GM13976 (cell line): ENCODE results near the gene TRMT10B.
"Not testable (repeated sequence)": the region's sequence is repeated elsewhere in the genome, so short reads cannot be mapped to it uniquely, and the experiment has no call there.

ENCODE experiments used
- DNase-seq: peaks from one replicate; pipeline ENCODE4 v3.0.0; 2012; ENCODE audit warnings: low spot score
- CTCF ChIP-seq: IDR thresholded peaks from 2 replicates; pipeline ENCODE4 v1.5.1; 2012; ENCODE audit warnings: borderline replicate concordance, mild to moderate bottlenecking; ENCODE audit not compliant: insufficient read depth; ENCODE audit errors: extremely low read depth, missing control alignments, control extremely low read depth
- in situ Hi-C: fragments of 300-500 bp; cut with MboI; formaldehyde crosslinking; loops from one replicate; pipeline ENCODE4 v1.12.0; 2022; ENCODE audit warnings: low sequenced_read_pairs, mixed read lengths, inconsistent platforms; ENCODE audit not compliant: unreplicated experiment

Gene TRMT10B

GRCh38 chr9:37801959-37802711, 48.5 kb downstream of the TRMT10B start:
- DNase-seq = no peak
- no peak for TF ChIP-seq CTCF
- in situ Hi-C loops = no loop called here

- in situ Hi-C loops = no loop called here
- no peak for TF ChIP-seq CTCF
- no peak for DNase-seq
These were observed 52.7 kb downstream of the TRMT10B start for GRCh38 chr9:37806271-37806670.

- DNase-seq, in situ Hi-C loops: not testable (repeated sequence)
These were observed 56.1 kb downstream of the TRMT10B start for GRCh38 chr9:37809676-37810075.

GRCh38 chr9:37811906-37812476, 58.4 kb downstream of the TRMT10B start:
- no peak for TF ChIP-seq CTCF
- in situ Hi-C loops = no loop called here
- no peak for DNase-seq

- DNase-seq = no peak
- TF ChIP-seq CTCF = no peak
- in situ Hi-C loops = no loop called here
These were observed 59.3 kb downstream of the TRMT10B start for GRCh38 chr9:37812773-37813379.

- in situ Hi-C loops = no loop called here
- DNase-seq = no peak
- TF ChIP-seq CTCF = no peak
These were observed 65.2 kb downstream of the TRMT10B start for GRCh38 chr9:37818849-37819248.

- in situ Hi-C loops = no loop called here
- TF ChIP-seq CTCF = no peak
- DNase-seq = no peak
These were observed 66.5 kb downstream of the TRMT10B start for GRCh38 chr9:37820142-37820541.

- DNase-seq, in situ Hi-C loops: not testable (repeated sequence)
These were observed 71.6 kb downstream of the TRMT10B start for GRCh38 chr9:37825174-37825573.
